AG09319 (cell line): ENCODE results near the gene NR1H4.
"Not testable (repeated sequence)": the region's sequence is repeated elsewhere in the genome, so short reads cannot be mapped to it uniquely, and the experiment has no call there.

Experiments
- DNase-seq: peaks from one replicate; pipeline ENCODE4 v3.0.0-alpha.2; 2010; ENCODE audit warnings: low read depth; ENCODE audit errors: extremely low read depth
- CTCF ChIP-seq: IDR thresholded peaks from 2 replicates; pipeline ENCODE4 v1.5.1; 2011; ENCODE audit warnings: low read depth, mild to moderate bottlenecking, inconsistent platforms, low read length, moderate library complexity

The NR1H4 gene

DNA sequence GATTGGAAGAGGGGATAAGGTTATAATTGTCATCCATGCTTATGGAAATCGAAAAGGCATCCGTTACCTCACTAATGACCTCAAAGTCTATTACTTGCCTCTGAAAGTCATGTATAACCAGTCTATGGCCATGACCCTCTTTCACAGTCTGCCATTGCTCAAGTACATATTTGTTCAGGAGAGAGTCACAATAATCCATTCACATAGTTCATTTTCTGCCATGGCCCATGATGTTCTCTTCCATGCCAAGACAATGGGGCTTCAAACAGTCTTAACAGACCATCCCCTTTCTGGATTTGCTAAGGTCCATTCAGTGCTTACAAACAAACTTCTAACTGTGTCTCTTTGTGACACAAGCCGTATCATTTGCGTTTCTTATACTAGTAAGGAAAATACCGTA lies 105.3 kb downstream of the NR1H4 start:
- no peak for TF ChIP-seq CTCF
- DNase-seq: no peak

GRCh38 chr12:100579844-100580243 lies 106.2 kb downstream of the NR1H4 start:
- no peak for TF ChIP-seq CTCF
- DNase-seq: no peak

GRCh38 chr12:100584256-100584655 lies 110.6 kb downstream of the NR1H4 start:
- no peak for TF ChIP-seq CTCF
- no peak for DNase-seq

DNA sequence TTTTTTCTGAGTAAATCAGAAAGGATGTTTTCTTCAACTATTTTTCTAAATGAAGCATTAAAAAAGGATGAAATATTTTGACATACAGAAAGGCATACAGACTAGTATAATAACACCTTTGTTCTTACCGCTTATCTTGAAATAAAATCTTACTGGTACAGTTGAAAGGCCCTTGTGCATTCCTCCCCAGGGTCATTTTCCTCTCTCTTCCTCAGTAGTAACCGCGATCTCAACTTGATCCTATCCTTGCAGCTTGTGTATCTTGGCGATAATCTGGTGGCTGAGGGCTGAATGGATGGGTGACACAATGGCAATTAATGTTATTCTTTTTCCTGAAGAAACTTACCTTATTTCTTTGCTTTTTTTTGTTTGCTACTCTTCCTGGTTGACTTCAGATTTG lies 118.3 kb downstream of the NR1H4 start:
- DNase-seq: no peak
- no peak for TF ChIP-seq CTCF

DNA sequence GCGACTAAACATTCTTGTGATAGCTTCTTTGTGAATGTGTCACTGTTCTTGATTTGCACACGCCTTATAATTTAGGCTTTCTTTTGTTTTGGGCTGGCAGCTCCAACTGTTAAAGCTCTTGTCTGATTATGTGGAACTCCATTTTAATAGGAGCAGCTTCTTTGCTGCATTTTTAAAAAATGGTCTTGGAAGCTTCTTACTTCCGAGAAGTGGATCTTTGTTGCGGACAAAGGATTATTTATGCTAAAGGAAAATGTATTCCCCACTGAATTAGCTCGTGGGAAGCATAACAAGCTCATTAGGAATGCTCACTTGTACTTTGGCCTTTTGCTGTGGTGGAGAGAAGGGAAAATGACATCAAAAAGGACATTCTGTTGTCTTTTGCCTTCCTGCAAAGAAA lies 119.8 kb downstream of the NR1H4 start:
- DNase-seq: no peak
- TF ChIP-seq CTCF: no peak

- DNase-seq: no peak
- no peak for TF ChIP-seq CTCF
Observed at GRCh38 chr12:100601626-100602025, 128.0 kb downstream of the NR1H4 start.

DNA sequence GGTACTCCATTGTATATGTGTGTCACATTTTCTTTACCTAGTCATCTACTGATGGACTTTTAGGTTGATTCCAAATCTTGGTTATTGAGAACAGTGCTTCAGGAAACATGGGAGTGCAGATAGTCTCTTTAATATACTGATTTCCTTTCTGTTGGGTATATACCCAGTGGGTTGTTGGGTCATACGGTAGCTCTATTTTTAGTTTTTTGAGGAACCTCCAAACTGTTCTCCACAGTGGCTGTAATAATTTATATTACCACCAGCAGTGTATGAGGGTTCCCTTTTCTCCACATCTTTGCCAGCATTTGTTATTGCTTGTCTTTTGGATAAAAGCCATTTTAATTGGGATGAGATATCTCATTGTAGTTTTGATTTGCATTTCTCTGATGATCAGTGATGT lies 129.3 kb downstream of the NR1H4 start:
- DNase-seq: not testable (repeated sequence)

DNA sequence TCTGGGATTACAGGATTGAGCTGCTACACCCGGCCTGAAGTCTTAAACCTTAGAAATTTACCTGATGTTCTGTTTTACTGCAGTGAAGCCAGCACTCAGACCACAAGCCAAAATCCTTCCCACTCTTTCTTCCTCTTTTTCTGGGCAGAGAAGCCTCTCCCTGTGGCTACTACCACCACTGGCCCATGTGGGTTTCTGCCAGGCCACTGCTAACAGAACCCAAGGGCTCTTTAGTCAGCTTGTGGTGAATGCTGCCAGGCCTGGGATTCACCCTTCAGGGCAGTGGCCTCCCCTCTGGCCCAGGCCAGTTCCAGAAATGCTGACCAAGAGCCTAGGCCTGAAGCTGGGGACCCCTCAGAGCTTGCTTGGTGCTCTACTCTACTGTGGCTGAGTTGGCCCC lies 135.1 kb downstream of the NR1H4 start:
- no peak for TF ChIP-seq CTCF
- no peak for DNase-seq
